Testis (tissue), 3 donors: ENCODE results near the gene FBXO11. TPM values are rescaled to one million over a fixed set of nuclear protein-coding genes. Genes with fewer than 3 reads are reported as not detected.

Source experiments
- DNase-seq: peaks from one replicate; pipeline ENCODE4 v3.0.0-alpha.2; 2019
- H3K27ac ChIP-seq, 2 donors: fragments of 200-600 bp; sonication (generic); one replicate each; pipeline ENCODE4 v1.5.1; 2019
- H3K27me3 ChIP-seq: fragments of 200-600 bp; sonication (generic); one replicate; pipeline ENCODE4 v1.5.1; 2019
- H3K36me3 ChIP-seq: fragments of 200-600 bp; sonication (generic); one replicate; pipeline ENCODE4 v1.5.1; 2017; ENCODE audit warnings: low read depth; ENCODE audit errors: missing control alignments
- H3K4me1 ChIP-seq: fragments of 200-600 bp; sonication (generic); one replicate; pipeline ENCODE4 v1.5.1; 2019
- H3K4me3 ChIP-seq, 2 donors: fragments of 200-600 bp; sonication (generic); one replicate each; pipeline ENCODE4 v1.5.1; 2017 to 2019
- H3K9me3 ChIP-seq: fragments of 200-600 bp; sonication (generic); one replicate; pipeline ENCODE4 v1.5.1; 2017
- POLR2A ChIP-seq: fragments of 450-650 bp; IDR thresholded peaks from one replicate; pipeline ENCODE4 v1.6.1; 2017; ENCODE audit warnings: antibody characterized with exemption, mild to moderate bottlenecking, moderate library complexity
- WGBS, 2 donors: methylation state at CpG; one replicate each; pipeline ENCODE4 v1.1.5; 2018; 5-methylcytosine and 5-hydroxymethylcytosine counted together
- intact Hi-C: fragments of 100-400 bp; cut with DNase I; formaldehyde crosslinking; loops from one replicate; pipeline ENCODE4 v1.15.1; 2023; ENCODE audit warnings: low total_unique reads
- polyA plus RNA-seq: library from polyadenylated mRNA; stranded (reverse); fragments of 350-450 nt; fragmentation: Illumina TruSeq; extraction: RNeasy Lipid Tissue Mini Kit (QIAGEN cat#74804); gene quantifications from one replicate; pipeline ENCODE4 v1.2.3, GENCODE V29; 2014; ENCODE audit warnings: low read depth, low replicate concordance; ENCODE audit not compliant: insufficient read depth
- total RNA-seq, 2 donors: library from RNA; depleted of rRNA; stranded (reverse); fragments of >200 nt; gene quantifications; one replicate each; pipeline ENCODE4 v1.2.3, GENCODE V29; 2016
- TF ChIP-seq, protein P1 (sequence below), 3 experiments: fragments of 450-650 bp in 2 of 3; fragments of 200-600 bp in 1 of 3; sonication (generic) in 1 of 3; IDR thresholded peaks; one replicate each; pipeline ENCODE4 v1.5.1; 2016 to 2019; ENCODE audit warnings: antibody characterized with exemption in 3 of 3, mild to moderate bottlenecking in 2 of 3, moderate library complexity in 1 of 3

Gene FBXO11
- total and polyA plus RNA-seq, 3 donors from 2014 or later, result 87.6 to 101 (median 96.0) TPM

DNA sequence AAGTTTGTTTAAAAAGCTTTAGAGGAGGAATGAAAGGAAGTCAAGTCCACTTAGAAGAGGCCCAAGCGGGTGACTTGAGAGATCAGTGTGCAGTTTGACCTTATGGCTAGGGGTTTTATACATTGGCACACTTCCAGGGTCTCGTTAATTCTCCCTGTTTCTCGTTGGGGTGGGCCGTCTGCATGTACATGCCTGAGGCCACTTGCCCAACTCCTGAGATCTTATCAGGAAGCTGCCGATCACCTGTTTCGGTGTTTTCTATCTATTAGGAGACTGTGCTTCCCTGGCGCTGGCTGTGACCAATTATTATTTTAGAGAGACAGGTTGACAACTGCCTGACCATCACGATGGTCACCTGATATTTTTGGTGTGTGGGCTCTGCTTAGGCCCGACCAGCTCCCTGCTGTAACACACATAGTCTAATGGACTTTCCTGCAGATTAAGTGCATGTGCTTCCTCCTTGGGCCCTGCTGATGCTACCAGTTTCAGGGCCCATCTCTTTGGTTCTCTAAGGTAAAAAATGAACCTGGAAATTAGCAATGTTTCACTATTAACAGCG is 154.4 kb downstream of the FBXO11 start:
- intact Hi-C loops, result no loop called here

GRCh38 chr2:47747878-47748277 is 158.4 kb downstream of the FBXO11 start:
- TF ChIP-seq, protein P1, sequence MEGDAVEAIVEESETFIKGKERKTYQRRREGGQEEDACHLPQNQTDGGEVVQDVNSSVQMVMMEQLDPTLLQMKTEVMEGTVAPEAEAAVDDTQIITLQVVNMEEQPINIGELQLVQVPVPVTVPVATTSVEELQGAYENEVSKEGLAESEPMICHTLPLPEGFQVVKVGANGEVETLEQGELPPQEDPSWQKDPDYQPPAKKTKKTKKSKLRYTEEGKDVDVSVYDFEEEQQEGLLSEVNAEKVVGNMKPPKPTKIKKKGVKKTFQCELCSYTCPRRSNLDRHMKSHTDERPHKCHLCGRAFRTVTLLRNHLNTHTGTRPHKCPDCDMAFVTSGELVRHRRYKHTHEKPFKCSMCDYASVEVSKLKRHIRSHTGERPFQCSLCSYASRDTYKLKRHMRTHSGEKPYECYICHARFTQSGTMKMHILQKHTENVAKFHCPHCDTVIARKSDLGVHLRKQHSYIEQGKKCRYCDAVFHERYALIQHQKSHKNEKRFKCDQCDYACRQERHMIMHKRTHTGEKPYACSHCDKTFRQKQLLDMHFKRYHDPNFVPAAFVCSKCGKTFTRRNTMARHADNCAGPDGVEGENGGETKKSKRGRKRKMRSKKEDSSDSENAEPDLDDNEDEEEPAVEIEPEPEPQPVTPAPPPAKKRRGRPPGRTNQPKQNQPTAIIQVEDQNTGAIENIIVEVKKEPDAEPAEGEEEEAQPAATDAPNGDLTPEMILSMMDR (IDR thresholded peaks at IDR 0.05), result no peak
- no peak for TF ChIP-seq POLR2A
- no peak for DNase-seq
- Histone ChIP-seq H3K27me3 (no peaks in the 10 kb centered on the region), H3K9me3 (no peaks in the 10 kb centered on the region), H3K4me1 (no peaks in the 10 kb centered on the region), H3K4me3 (no peak overlapping the region), H3K27ac (no peak overlapping the region), H3K36me3 (no peaks in the 10 kb centered on the region)
- intact Hi-C loops, result no loop called here
- 84 to 86% methylated on average over 4 of the region's 4 CpGs for WGBS, 2 donors

More for the DNA sequence above, 154.4 kb downstream of the FBXO11 start:
- H3K27ac ChIP-seq, result no peak overlapping the region
- H3K27me3 ChIP-seq, result no peaks in the 10 kb centered on the region
- H3K9me3 ChIP-seq, result no peaks in the 10 kb centered on the region
- H3K4me1 ChIP-seq, result no peaks in the 10 kb centered on the region
- no peak for DNase-seq
- WGBS, 2 donors, result 74 to 82% methylated on average over 10 of the region's 10 CpGs
- TF ChIP-seq, protein P1 (IDR thresholded peaks at IDR 0.05), result no peak
- no peak for TF ChIP-seq POLR2A
- H3K36me3 ChIP-seq, result no peaks in the 10 kb centered on the region
- H3K4me3 ChIP-seq, result no peak overlapping the region

GRCh38 chr2:47744074-47744473 is 162.2 kb downstream of the FBXO11 start:
- Histone ChIP-seq H3K27ac (no peak overlapping the region), H3K4me3 (no peak overlapping the region), H3K4me1 (no peaks in the 10 kb centered on the region), H3K36me3 (no peaks in the 10 kb centered on the region), H3K27me3 (no peaks in the 10 kb centered on the region), H3K9me3 (no peaks in the 10 kb centered on the region)
- intact Hi-C loops, result no loop called here
- WGBS, 2 donors, result 81 to 90% methylated on average over 2 of the region's 2 CpGs
- no peak for DNase-seq
- TF ChIP-seq, protein P1 (IDR thresholded peaks at IDR 0.05), result no peak
- no peak for TF ChIP-seq POLR2A

GRCh38 chr2:47741637-47742036 is 164.7 kb downstream of the FBXO11 start:
- H3K36me3 ChIP-seq, result no peaks in the 10 kb centered on the region
- no peak for TF ChIP-seq POLR2A
- TF ChIP-seq, protein P1 (IDR thresholded peaks at IDR 0.05), result no peak
- H3K4me3 ChIP-seq, result no peak overlapping the region
- H3K9me3 ChIP-seq, result no peaks in the 10 kb centered on the region
- no peaks in the 10 kb centered on the region for H3K27me3 ChIP-seq
- H3K27ac ChIP-seq, result no peak overlapping the region
- intact Hi-C loops, result no loop called here
- no peak for DNase-seq
- WGBS, 2 donors, result 68 to 75% methylated on average over 3 of the region's 3 CpGs
- no peaks in the 10 kb centered on the region for H3K4me1 ChIP-seq

GRCh38 chr2:47741101-47741500 is 165.2 kb downstream of the FBXO11 start:
- H3K27ac ChIP-seq, result no peak overlapping the region
- H3K4me3 ChIP-seq, result no peak overlapping the region
- H3K36me3 ChIP-seq, result no peaks in the 10 kb centered on the region
- 69 to 70% methylated on average over 3 of the region's 3 CpGs for WGBS, 2 donors
- no peak for DNase-seq
- intact Hi-C loops, result no loop called here
- no peaks in the 10 kb centered on the region for H3K9me3 ChIP-seq
- H3K4me1 ChIP-seq, result no peaks in the 10 kb centered on the region
- no peaks in the 10 kb centered on the region for H3K27me3 ChIP-seq
- TF ChIP-seq, protein P1 (IDR thresholded peaks at IDR 0.05), result no peak
- TF ChIP-seq POLR2A, result no peak
